OCI-M2 (cell line): ENCODE data around the gene CZIB.

Source experiments
- DNase-seq: peaks from one replicate; lab custom pipeline; 2025; ENCODE audit not compliant: unreplicated experiment; lab: John Stamatoyannopoulos, UW

CZIB gene

GRCh38 chr1:53220171-53220961, at the start of gene CZIB:
Gene CZIB, minus strand, starts transcription at chr1:53220634. Its CDS starts 59 bp downstream, at chr1:53220575.
- DNase-seq: no peak

GRCh38 chr1:53270107-53270506, 49.7 kb upstream of the CZIB start:
- no peak for DNase-seq

GRCh38 chr1:53267761-53268160, 47.3 kb upstream of the CZIB start:
- DNase-seq: no peak

- DNase-seq: no peak
These were observed 45.6 kb upstream of the CZIB start for GRCh38 chr1:53266038-53266437.

GRCh38 chr1:53265581-53265980, 45.1 kb upstream of the CZIB start:
- DNase-seq: no peak

GRCh38 chr1:53264048-53264447, 43.6 kb upstream of the CZIB start:
- DNase-seq: no peak

- DNase-seq: no peak
These were observed 41.6 kb upstream of the CZIB start for GRCh38 chr1:53262000-53262399.

- no peak for DNase-seq
These were observed 40.3 kb upstream of the CZIB start for GRCh38 chr1:53260631-53261247.

- no peak for DNase-seq
These were observed 39.5 kb upstream of the CZIB start for GRCh38 chr1:53259932-53260331.

GRCh38 chr1:53258216-53258615, 37.8 kb upstream of the CZIB start:
- DNase-seq: no peak

- DNase-seq: no peak
These were observed 37.1 kb upstream of the CZIB start for GRCh38 chr1:53257454-53258081.

GRCh38 chr1:53256511-53257453, 36.3 kb upstream of the CZIB start:
- no peak for DNase-seq

- DNase-seq: no peak
These were observed 34.6 kb upstream of the CZIB start for GRCh38 chr1:53255031-53255430.

- no peak for DNase-seq
These were observed 33.7 kb upstream of the CZIB start for GRCh38 chr1:53254011-53254640.

GRCh38 chr1:53250325-53250724, 29.9 kb upstream of the CZIB start:
- no peak for DNase-seq

GRCh38 chr1:53249706-53250105, 29.3 kb upstream of the CZIB start:
- no peak for DNase-seq

GRCh38 chr1:53246261-53247134, 26.1 kb upstream of the CZIB start:
- DNase-seq: no peak

GRCh38 chr1:53244141-53244540, 23.7 kb upstream of the CZIB start:
- no peak for DNase-seq

- no peak for DNase-seq
These were observed 21.9 kb upstream of the CZIB start for GRCh38 chr1:53242381-53242780.

GRCh38 chr1:53241828-53242227, 21.4 kb upstream of the CZIB start:
- DNase-seq: no peak
